Epithelial cell of esophagus (primary cell): ENCODE measurements around the gene ZNF318.

ENCODE experiments used
- DNase-seq: peaks from one replicate; pipeline ENCODE4 v3.0.0; 2010; ENCODE audit warnings: low read depth
- H3K4me3 ChIP-seq: 2 replicates; pipeline ENCODE4 v1.5.1; 2011; ENCODE audit warnings: mild to moderate bottlenecking, low read length, control low read depth
- TF ChIP-seq, protein P1 (sequence below): IDR thresholded peaks from 2 replicates; pipeline ENCODE4 v1.5.1; 2011; ENCODE audit warnings: low read depth, mild to moderate bottlenecking, low read length, control low read depth, inconsistent platforms; ENCODE audit not compliant: insufficient read depth; ENCODE audit errors: missing control alignments

The ZNF318 gene

DNA sequence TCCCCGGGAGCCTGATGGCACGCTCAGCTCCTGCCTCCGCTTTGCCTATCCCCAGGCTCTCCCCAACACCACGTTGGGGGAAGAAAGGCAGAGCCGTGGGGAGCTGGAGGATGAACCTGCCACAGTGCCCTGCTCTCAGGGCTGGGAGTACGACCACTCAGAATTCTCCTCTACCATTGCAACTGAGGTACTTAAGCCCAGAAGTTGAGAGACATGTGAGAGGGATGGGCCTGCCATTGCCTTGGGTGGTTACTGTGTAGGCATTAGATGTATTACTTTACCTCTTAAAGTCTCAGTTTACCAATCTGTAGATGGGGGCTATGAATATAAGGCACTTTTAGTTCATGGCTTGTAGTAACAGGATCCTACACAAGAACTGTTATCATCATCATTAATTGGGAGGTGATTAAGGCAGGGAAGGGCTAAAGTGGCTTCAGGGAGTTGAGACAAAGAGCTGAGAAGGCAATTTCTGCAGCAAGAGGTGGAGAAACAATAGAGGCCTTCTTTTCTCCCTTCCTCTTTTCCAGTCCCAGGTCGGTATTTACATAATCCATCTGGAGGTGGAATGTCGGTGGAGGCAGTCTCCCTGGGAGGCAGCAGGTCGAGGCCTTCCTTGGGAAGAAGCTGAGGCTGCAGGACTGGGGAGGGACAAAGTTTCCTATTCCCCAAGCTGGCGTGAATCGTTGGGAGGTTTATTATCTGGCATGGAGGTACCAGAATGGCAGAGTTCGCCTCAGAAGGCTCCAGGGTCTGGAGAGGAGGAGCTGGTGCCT, 70.7 kb downstream of the ZNF318 start:
- no peak overlapping the region for H3K4me3 ChIP-seq
- DNase-seq, result no peak
- TF ChIP-seq, protein P1, sequence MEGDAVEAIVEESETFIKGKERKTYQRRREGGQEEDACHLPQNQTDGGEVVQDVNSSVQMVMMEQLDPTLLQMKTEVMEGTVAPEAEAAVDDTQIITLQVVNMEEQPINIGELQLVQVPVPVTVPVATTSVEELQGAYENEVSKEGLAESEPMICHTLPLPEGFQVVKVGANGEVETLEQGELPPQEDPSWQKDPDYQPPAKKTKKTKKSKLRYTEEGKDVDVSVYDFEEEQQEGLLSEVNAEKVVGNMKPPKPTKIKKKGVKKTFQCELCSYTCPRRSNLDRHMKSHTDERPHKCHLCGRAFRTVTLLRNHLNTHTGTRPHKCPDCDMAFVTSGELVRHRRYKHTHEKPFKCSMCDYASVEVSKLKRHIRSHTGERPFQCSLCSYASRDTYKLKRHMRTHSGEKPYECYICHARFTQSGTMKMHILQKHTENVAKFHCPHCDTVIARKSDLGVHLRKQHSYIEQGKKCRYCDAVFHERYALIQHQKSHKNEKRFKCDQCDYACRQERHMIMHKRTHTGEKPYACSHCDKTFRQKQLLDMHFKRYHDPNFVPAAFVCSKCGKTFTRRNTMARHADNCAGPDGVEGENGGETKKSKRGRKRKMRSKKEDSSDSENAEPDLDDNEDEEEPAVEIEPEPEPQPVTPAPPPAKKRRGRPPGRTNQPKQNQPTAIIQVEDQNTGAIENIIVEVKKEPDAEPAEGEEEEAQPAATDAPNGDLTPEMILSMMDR, result no peak

DNA sequence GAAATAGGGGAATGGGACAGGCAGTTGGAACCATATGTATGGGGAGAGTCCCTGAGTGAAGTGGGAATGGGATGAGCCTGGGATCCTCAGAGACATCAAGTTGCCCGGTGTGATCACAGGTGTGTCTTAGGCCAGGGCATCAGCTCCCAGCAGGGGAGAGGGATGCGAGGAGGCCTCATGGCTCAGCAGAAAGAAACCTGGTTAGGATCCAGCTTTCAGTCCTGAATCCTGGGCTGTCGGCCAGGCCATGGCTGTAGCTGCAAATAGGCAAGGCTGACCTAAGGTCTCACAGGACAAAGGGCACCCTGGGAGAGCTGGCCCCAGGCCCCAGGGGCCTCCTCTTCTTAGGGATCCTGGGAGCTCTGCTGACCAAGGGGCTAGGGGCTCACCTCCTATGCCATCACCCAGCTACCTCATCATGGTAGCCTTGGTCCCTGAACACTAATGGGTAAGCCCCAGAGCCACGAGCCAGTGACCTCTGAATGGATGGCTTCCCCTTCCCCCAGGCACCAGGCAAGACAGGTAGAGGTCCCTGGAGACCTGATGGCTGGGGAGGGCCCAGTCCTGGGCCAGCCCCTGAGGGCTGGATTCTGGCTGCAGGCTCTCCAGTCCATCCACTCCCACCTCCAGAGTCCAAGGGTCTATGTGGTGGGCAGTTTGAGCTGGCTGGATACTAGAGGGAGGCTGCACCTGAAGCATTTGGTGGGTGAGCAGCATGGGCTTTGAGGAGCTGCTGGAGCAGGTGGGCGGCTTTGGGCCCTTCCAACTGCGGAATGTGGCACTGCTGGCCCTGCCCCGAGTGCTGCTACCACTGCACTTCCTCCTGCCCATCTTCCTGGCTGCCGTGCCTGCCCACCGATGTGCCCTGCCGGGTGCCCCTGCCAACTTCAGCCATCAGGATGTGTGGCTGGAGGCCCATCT, 71.5 kb downstream of the ZNF318 start, which contains the start of gene SLC22A7:
SLC22A7 (plus strand) TSS at position 617 of the 921 bp plus-strand sequence; CDS start at position 716, 99 bp downstream.
- TF ChIP-seq, protein P1, result no peak
- no peak for DNase-seq
- no peak within 1 kb of the TSS for H3K4me3 ChIP-seq

DNA sequence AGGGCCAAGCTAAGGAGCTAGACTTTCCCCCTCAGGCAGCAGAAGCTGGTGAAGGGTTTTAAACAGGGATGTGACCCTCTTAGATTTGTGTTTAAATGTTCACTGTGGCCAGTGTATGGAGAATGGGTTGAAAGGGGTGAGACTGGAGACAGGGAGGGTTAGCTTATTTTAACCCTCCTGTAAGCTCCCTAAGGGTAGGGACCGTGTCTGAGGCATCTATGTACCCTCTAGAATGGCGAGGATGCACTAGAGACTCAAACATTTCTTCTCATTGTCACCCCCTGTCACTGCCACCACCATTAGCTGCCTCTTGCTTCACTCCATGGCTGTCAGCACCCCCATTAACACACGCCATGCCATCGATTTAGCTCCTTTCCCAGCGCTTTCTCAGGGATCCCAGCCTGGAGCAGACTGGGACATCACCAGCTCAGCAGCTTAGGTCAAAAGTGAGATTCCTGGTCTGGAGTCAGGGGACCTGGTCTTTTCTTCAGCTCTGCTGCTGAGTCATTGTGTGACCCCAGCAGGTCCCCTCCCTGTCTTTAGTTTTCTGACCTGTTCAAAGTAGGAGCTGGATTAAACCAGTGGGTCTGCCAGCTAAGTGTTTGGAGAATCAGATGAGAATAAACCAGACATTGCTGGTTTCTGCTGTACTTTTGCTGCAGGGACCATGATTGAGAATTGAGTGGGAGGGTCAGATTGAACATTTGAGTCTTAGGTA, 72.5 kb downstream of the ZNF318 start:
- no peak for DNase-seq
- TF ChIP-seq, protein P1, result no peak
- H3K4me3 ChIP-seq, result no peak overlapping the region

DNA sequence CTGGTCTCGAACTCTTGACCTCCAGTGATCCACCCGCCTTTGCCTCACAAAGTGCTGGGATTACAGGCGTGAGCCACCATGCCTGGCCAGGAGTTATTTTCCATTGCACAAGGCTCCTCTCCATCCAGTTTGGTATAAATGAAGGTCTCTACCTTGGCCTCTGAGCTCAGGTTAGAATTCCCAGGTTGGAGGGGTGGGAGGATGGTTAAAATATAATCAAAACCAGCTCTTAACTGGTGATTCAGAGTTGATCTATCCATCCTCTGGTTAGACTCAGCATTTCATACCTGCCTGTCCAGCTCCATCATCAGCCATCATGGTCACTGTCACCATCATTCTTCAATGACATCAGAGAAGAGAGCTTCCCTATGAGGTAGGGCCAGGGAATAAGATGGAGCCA, 74.0 kb downstream of the ZNF318 start:
- no peak for DNase-seq
- TF ChIP-seq, protein P1, result no peak

DNA sequence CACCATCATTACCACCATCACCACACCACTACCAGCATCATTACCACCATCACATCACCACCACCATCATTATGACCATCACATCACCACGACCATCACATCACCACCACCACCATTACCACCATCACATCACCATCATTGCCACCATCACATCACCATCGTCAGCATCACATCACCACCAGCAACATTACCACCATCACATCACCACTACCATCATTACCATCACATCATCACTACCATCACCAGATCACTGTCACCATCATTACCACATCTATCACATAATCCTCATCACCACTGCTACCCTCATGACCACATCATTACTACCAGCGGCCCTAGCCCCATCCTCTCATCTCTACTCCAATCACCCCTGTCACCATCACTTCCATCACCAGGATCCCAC, 74.9 kb downstream of the ZNF318 start:
- no peak overlapping the region for H3K4me3 ChIP-seq
- TF ChIP-seq, protein P1, result no peak
- no peak for DNase-seq

More for the DNA sequence above, 74.0 kb downstream of the ZNF318 start:
- no peak overlapping the region for H3K4me3 ChIP-seq

DNA sequence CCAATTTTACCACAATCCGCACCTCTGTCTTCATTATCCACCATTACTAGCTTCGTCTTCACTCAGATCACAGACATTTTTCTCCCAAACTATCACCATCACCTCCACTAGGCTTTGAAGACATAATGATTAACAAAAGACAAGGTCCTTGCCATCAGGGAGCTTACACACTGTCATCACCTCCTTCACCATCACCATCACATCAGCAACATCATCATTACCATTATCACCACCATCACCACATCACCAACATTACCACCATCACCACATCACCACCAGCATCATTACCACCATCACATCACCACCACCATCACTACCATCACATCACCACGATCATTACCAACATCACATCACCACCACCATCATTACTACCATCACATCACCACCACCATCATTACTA, 75.7 kb downstream of the ZNF318 start:
- no peak overlapping the region for H3K4me3 ChIP-seq
- no peak for DNase-seq
- TF ChIP-seq, protein P1, result no peak
